ENCODE data around the gene VRK3. TPM values are rescaled to one million over a fixed set of nuclear protein-coding genes. Genes with fewer than 3 reads are reported as not detected.

The VRK3 gene
- polyA plus RNA-seq, 1 of the 3 experiments (the other 2 are of a cell fraction): 30.3 TPM

DNA sequence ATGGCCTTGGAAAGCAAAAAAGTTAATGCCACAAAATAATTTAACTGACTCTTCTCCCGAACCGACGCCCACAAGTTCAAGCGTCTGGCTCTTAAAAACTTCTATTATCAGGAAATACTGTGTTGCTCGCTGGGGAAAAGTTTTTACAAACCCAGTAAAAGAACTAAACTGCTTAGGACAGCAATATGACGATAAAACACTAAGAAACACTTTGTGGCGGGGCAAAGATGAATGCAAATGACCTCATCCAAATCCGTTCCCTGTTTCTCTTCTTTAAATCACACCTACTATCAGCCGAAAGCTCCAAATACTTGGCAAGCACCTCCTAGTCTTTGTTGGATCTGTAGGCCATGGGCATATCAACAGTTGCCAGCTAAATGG lies 69.1 kb downstream of the VRK3 start:
- TF ChIP-seq RCOR1 (IDR thresholded peaks at IDR 0.05; ENCODE audit: low read length): no peak
- TF ChIP-seq, protein P1, sequence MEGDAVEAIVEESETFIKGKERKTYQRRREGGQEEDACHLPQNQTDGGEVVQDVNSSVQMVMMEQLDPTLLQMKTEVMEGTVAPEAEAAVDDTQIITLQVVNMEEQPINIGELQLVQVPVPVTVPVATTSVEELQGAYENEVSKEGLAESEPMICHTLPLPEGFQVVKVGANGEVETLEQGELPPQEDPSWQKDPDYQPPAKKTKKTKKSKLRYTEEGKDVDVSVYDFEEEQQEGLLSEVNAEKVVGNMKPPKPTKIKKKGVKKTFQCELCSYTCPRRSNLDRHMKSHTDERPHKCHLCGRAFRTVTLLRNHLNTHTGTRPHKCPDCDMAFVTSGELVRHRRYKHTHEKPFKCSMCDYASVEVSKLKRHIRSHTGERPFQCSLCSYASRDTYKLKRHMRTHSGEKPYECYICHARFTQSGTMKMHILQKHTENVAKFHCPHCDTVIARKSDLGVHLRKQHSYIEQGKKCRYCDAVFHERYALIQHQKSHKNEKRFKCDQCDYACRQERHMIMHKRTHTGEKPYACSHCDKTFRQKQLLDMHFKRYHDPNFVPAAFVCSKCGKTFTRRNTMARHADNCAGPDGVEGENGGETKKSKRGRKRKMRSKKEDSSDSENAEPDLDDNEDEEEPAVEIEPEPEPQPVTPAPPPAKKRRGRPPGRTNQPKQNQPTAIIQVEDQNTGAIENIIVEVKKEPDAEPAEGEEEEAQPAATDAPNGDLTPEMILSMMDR (IDR thresholded peaks at IDR 0.05): no peak
- TF ChIP-seq, protein P2, sequence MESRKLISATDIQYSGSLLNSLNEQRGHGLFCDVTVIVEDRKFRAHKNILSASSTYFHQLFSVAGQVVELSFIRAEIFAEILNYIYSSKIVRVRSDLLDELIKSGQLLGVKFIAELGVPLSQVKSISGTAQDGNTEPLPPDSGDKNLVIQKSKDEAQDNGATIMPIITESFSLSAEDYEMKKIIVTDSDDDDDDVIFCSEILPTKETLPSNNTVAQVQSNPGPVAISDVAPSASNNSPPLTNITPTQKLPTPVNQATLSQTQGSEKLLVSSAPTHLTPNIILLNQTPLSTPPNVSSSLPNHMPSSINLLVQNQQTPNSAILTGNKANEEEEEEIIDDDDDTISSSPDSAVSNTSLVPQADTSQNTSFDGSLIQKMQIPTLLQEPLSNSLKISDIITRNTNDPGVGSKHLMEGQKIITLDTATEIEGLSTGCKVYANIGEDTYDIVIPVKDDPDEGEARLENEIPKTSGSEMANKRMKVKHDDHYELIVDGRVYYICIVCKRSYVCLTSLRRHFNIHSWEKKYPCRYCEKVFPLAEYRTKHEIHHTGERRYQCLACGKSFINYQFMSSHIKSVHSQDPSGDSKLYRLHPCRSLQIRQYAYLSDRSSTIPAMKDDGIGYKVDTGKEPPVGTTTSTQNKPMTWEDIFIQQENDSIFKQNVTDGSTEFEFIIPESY (IDR thresholded peaks at IDR 0.05; ENCODE audit: borderline replicate concordance, low read depth): no peak
- no peak for TF ChIP-seq EZH2phosphoT487 (IDR thresholded peaks at IDR 0.05; ENCODE audit: borderline replicate concordance, low read depth)
- H2AFZ ChIP-seq (ENCODE audit: low read depth): no peak overlapping the region
- no peak overlapping the region for H3K9ac ChIP-seq
- no peaks in the 10 kb centered on the region for H3K36me3 ChIP-seq (replicated peaks in 1 of 2; ENCODE audit: control insufficient read depth in 1 of 2, insufficient read depth in 2 of 2, low read length in 1 of 2)
- WGBS (ENCODE audit: low lambda C conversion rate): 70% methylated on average over 9 of the region's 9 CpGs
- no peaks in the 10 kb centered on the region for H3K9me3 ChIP-seq
- H3K27ac ChIP-seq (ENCODE audit: low read depth in 2 of 2, low read length in 1 of 2): no peak overlapping the region
- H4K20me1 ChIP-seq (ENCODE audit: insufficient read depth): no peaks in the 10 kb centered on the region
- no peak overlapping the region for H3K4me2 ChIP-seq
- POLR2A ChIA-PET: no interaction called here
- no peak for DNase-seq
- no peaks in the 10 kb centered on the region for H3K4me1 ChIP-seq (ENCODE audit: control insufficient read depth in 1 of 2, insufficient read depth in 2 of 2, low read depth in 1 of 2, low read length in 1 of 2)
- CTCF ChIA-PET: interaction anchor here (3.5 kb wide), 1 partner anchor 27 kb away, joined by 13 read pairs; no protein-coding TSS in a partner anchor
- no peak overlapping the region for H3K4me3 ChIP-seq (ENCODE audit: low read depth in 2 of 2, low read length in 1 of 2)
- no peaks in the 10 kb centered on the region for H3K79me2 ChIP-seq (ENCODE audit: insufficient read depth)
- no peaks in the 10 kb centered on the region for H3F3A ChIP-seq (replicated peaks; ENCODE audit: insufficient read depth)
- H3K9me2 ChIP-seq: no peaks in the 10 kb centered on the region
- H3K27me3 ChIP-seq (ENCODE audit: insufficient read depth): peaks cover 55% of the 10 kb centered on the region

DNA sequence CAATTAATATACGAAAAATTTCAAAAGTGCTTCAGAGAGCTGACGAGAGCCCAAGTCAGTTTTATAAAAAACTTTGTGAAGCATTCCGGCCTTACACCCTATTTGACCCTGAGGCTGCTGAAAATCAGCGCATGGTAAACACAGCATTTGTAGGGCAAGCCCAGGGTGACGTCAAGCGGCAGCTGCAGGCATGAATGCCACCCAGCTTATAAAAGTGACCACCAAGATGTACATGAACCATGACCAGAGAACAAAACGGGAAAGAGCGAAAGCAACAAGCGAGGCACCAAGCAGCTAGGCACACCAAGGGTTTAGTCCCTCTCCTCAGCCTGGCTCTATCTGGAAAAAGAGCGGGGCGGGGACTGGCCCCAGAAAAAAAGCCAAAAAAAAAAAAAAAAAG lies 70.2 kb downstream of the VRK3 start:
- no peaks in the 10 kb centered on the region for H3K4me1 ChIP-seq (ENCODE audit: control insufficient read depth in 1 of 2, insufficient read depth in 2 of 2, low read depth in 1 of 2, low read length in 1 of 2)
- ChIA-PET POLR2A (no interaction called here), CTCF (interaction anchor here (1.3 to 3.5 kb wide), 3 partner anchors 17 to 29 kb away, joined by 4 to 22 read pairs (median 13); no protein-coding TSS in a partner anchor)
- H3F3A ChIP-seq (replicated peaks; ENCODE audit: insufficient read depth): no peaks in the 10 kb centered on the region
- no peak overlapping the region for H3K27ac ChIP-seq (ENCODE audit: low read depth in 2 of 2, low read length in 1 of 2)
- H3K36me3 ChIP-seq (replicated peaks in 1 of 2; ENCODE audit: control insufficient read depth in 1 of 2, insufficient read depth in 2 of 2, low read length in 1 of 2): no peaks in the 10 kb centered on the region
- H3K9ac ChIP-seq: no peak overlapping the region
- H3K27me3 ChIP-seq (ENCODE audit: insufficient read depth): peaks cover 62% of the 10 kb centered on the region
- H2AFZ ChIP-seq (ENCODE audit: low read depth): no peak overlapping the region
- H4K20me1 ChIP-seq (ENCODE audit: insufficient read depth): no peaks in the 10 kb centered on the region
- H3K79me2 ChIP-seq (ENCODE audit: insufficient read depth): no peaks in the 10 kb centered on the region
- no peaks in the 10 kb centered on the region for H3K9me2 ChIP-seq
- 52% methylated on average over 11 of the region's 11 CpGs for WGBS (ENCODE audit: low lambda C conversion rate)
- no peak overlapping the region for H3K4me2 ChIP-seq
- H3K9me3 ChIP-seq: no peaks in the 10 kb centered on the region
- DNase-seq: no peak
- H3K4me3 ChIP-seq (ENCODE audit: low read depth in 2 of 2, low read length in 1 of 2): no peak overlapping the region
- TF ChIP-seq MXI1 (IDR thresholded peaks at IDR 0.05; ENCODE audit: low read depth, low read length) (no peak), TEAD4 (IDR thresholded peaks at IDR 0.05; ENCODE audit: borderline replicate concordance, insufficient read depth) (no peak)
- TF ChIP-seq, protein P1 (IDR thresholded peaks at IDR 0.05): no peak

Data from SK-N-SH (cell line).